ENCODE data around the gene DKC1. TPM values are rescaled to one million over a fixed set of nuclear protein-coding genes. Genes with fewer than 3 reads are reported as not detected.
"Not testable (repeated sequence)": the region's sequence is repeated elsewhere in the genome, so short reads cannot be mapped to it uniquely, and the experiment has no call there.

Gene DKC1
- total and polyA plus RNA-seq, 9 donors, result 17.0 to 60.6 (median 34.4) TPM

- H3K4me3 ChIP-seq, result no peak overlapping the region
- no peaks in the 10 kb centered on the region for H3K9me3 ChIP-seq
- no peaks in the 10 kb centered on the region for H3K27me3 ChIP-seq
- DNase-seq, result no peak
- no peak overlapping the region for H3K27ac ChIP-seq
- TF ChIP-seq, protein P1, sequence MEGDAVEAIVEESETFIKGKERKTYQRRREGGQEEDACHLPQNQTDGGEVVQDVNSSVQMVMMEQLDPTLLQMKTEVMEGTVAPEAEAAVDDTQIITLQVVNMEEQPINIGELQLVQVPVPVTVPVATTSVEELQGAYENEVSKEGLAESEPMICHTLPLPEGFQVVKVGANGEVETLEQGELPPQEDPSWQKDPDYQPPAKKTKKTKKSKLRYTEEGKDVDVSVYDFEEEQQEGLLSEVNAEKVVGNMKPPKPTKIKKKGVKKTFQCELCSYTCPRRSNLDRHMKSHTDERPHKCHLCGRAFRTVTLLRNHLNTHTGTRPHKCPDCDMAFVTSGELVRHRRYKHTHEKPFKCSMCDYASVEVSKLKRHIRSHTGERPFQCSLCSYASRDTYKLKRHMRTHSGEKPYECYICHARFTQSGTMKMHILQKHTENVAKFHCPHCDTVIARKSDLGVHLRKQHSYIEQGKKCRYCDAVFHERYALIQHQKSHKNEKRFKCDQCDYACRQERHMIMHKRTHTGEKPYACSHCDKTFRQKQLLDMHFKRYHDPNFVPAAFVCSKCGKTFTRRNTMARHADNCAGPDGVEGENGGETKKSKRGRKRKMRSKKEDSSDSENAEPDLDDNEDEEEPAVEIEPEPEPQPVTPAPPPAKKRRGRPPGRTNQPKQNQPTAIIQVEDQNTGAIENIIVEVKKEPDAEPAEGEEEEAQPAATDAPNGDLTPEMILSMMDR (IDR thresholded peaks at IDR 0.05), result no peak
- TF ChIP-seq POLR2A (IDR thresholded peaks at IDR 0.05) (no peak), EP300 (IDR thresholded peaks at IDR 0.05) (no peak)
- no peaks in the 10 kb centered on the region for H3K4me1 ChIP-seq (ENCODE audit: insufficient read depth)
- no peaks in the 10 kb centered on the region for H3K36me3 ChIP-seq
- intact Hi-C loops (cut with DNase I), result no loop called here
- 73 to 78% (median 74%) methylated on average over 7 of the region's 7 CpGs for WGBS, 3 donors
Measured at GRCh38 chrX:154819771-154820341, 57.2 kb downstream of the DKC1 start.

DNA sequence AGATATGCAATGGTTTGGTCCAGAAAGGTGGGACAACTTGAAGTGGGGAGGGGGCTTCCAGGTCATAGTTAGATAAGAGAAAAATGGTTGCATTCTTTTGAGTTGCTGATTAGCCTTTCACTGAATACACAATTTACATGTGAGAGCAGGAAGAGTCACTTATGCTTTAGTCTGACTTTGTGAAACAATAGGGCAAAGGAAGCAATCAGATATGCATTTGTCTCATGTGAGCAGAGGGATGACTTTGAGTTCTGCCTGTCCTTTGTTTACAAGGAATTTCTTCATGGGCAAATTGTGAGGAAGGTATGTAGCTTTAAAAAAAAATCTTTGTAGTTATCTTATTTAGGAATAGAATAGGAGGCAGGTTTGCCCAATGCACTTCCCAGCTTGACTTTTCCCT lies 58.9 kb downstream of the DKC1 start:
- Histone ChIP-seq H3K36me3 (no peaks in the 10 kb centered on the region), H3K27me3 (no peaks in the 10 kb centered on the region), H3K4me1 (ENCODE audit: insufficient read depth) (no peaks in the 10 kb centered on the region), H3K4me3 (no peak overlapping the region), H3K9me3 (no peaks in the 10 kb centered on the region), H3K27ac (no peak overlapping the region)
- TF ChIP-seq EP300 (IDR thresholded peaks at IDR 0.05), result no peak
- TF ChIP-seq POLR2A (IDR thresholded peaks at IDR 0.05), result no peak
- intact Hi-C loops (cut with DNase I), result no loop called here
- no peak for DNase-seq

DNA sequence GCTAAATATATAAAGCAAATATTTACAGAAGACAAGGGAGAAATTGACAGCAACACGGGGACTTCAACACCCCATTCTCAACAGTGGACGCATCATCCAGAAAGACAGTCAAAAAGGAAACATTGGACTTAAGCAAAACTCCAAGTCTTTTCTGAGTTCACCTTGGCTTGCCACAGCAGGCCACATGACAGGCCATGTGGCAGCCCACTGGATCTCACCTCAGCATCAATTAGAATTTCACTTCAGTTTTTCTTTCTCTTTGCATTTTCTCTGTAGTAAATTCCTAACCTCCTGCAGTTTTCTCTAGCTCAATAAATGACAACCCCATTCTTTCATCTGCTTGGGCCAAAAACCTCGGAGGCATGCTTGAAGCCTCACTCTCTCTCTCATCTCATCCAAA lies 59.4 kb downstream of the DKC1 start:
- Histone ChIP-seq H3K36me3 (no peaks in the 10 kb centered on the region), H3K4me1 (ENCODE audit: insufficient read depth) (no peaks in the 10 kb centered on the region), H3K9me3 (no peaks in the 10 kb centered on the region), H3K4me3 (no peak overlapping the region), H3K27ac (no peak overlapping the region), H3K27me3 (no peaks in the 10 kb centered on the region)
- no peak for DNase-seq
- 68 to 77% (median 72%) methylated on average over 3 of the region's 3 CpGs for WGBS, 3 donors
- no peak for TF ChIP-seq POLR2A (IDR thresholded peaks at IDR 0.05)
- TF ChIP-seq, protein P1 (IDR thresholded peaks at IDR 0.05), result no peak
- TF ChIP-seq EP300 (IDR thresholded peaks at IDR 0.05), result no peak
- intact Hi-C loops (cut with DNase I), result no loop called here

- no peaks in the 10 kb centered on the region for H3K27me3 ChIP-seq
- DNase-seq, result no peak
- H3K4me3 ChIP-seq, result no peak overlapping the region
- no peaks in the 10 kb centered on the region for H3K4me1 ChIP-seq (ENCODE audit: insufficient read depth)
- 79 to 90% (median 88%) methylated on average over 1 of the region's 1 CpG for WGBS, 3 donors
- H3K36me3 ChIP-seq, result no peaks in the 10 kb centered on the region
- no peak overlapping the region for H3K27ac ChIP-seq
- H3K9me3 ChIP-seq, result no peaks in the 10 kb centered on the region
- intact Hi-C loops (cut with DNase I), result no loop called here
- TF ChIP-seq, protein P1 (IDR thresholded peaks at IDR 0.05), result no peak
- TF ChIP-seq POLR2A (IDR thresholded peaks at IDR 0.05), result no peak
- TF ChIP-seq EP300 (IDR thresholded peaks at IDR 0.05), result no peak
Measured at GRCh38 chrX:154824638-154825037, 62.0 kb downstream of the DKC1 start.

DNA sequence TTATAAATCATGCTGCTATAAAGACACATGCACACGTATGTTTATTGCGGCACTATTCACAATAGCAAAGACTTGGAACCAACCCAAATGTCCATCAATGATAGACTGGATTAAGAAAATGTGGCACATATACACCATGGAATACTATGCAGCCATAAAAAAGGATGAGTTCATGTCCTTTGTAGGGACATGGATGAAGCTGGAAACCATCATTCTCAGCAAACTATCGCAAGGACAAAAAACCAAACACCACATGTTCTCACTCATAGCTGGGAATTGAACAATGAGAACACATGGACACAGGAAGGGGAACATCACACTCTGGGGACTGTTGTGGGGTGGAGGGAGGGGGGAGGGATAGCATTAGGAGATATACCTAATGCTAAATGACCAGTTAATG lies 62.9 kb downstream of the DKC1 start:
- H3K27ac ChIP-seq; H3K4me3 ChIP-seq; H3K9me3 ChIP-seq; DNase-seq; H3K36me3 ChIP-seq; H3K4me1 ChIP-seq (ENCODE audit: insufficient read depth); intact Hi-C loops (cut with DNase I); H3K27me3 ChIP-seq: not testable (repeated sequence)
- 83 to 92% methylated on average over 1 to 3 of the region's 3 CpGs; no CpG with 5 or more reads in 1 of the 3 donors for WGBS, 3 donors

Small RNA genes within 50 kb of the gene (small RNA-seq; reads per million reads assigned to genes)
- not detected for gene SNORA36A

Other genes starting within 250 kb of the DKC1 start
- 10 to 100 TPM; 34.6 to 76.8 (median 62.9) TPM for gene FAM3A, start 246.6 kb upstream of the DKC1 start, total RNA-seq
- gene FAM3A, start 246.6 kb upstream of the DKC1 start, polyA plus RNA-seq, result 10 to 100 TPM in 1 of 2 donors, 1 to 10 TPM in 1; 3.6 to 81.6 TPM
- 100 to 1,000 TPM in 1 of 7 donors, 10 to 100 TPM in 6; 18.0 to 115 (median 57.5) TPM for gene G6PD, start 216.0 kb upstream of the DKC1 start, total RNA-seq
- 10 to 100 TPM; 19.0 to 26.3 TPM for gene G6PD, start 216.0 kb upstream of the DKC1 start, polyA plus RNA-seq
- gene IKBKG, start 215.2 kb upstream of the DKC1 start, total RNA-seq, result 10 to 100 TPM in 6 of 7 donors, 1 to 10 TPM in 1; 8.0 to 28.6 (median 22.9) TPM
- 10 to 100 TPM in 1 of 2 donors, 1 to 10 TPM in 1; 1.5 to 16.1 TPM for gene IKBKG, start 215.2 kb upstream of the DKC1 start, polyA plus RNA-seq
- gene CTAG1A, start 177.7 kb upstream of the DKC1 start, total RNA-seq, result under 1 TPM in 1 of 7 donors, not detected in 6; 0.35 TPM
- gene CTAG1A, start 177.7 kb upstream of the DKC1 start, polyA plus RNA-seq, result under 1 TPM in 1 of 2 donors, not detected in 1; 0.12 TPM
- gene CTAG1B, start 143.6 kb upstream of the DKC1 start, total RNA-seq, result not detected
- under 1 TPM in 1 of 2 donors, not detected in 1; 0.15 TPM for gene CTAG1B, start 143.6 kb upstream of the DKC1 start, polyA plus RNA-seq
- gene CTAG2, start 109.3 kb upstream of the DKC1 start, total RNA-seq, result 1 to 10 TPM in 1 of 7 donors, not detected in 6; 4.2 TPM
- gene CTAG2, start 109.3 kb upstream of the DKC1 start, polyA plus RNA-seq, result 1 to 10 TPM; 1.0 to 6.8 TPM
- 1 to 10 TPM in 5 of 7 donors, under 1 TPM in 2; 0.68 to 2.7 (median 1.1) TPM for gene GAB3, start 11.8 kb upstream of the DKC1 start, total RNA-seq
- 1 to 10 TPM in 1 of 2 donors, under 1 TPM in 1; 0.96 to 4.0 TPM for gene GAB3, start 11.8 kb upstream of the DKC1 start, polyA plus RNA-seq
- 10 to 100 TPM in 6 of 7 donors, 1 to 10 TPM in 1; 9.2 to 25.9 (median 16.2) TPM for gene MPP1, start 42.6 kb downstream of the DKC1 start, total RNA-seq
- gene MPP1, start 42.6 kb downstream of the DKC1 start, polyA plus RNA-seq, result 10 to 100 TPM; 12.5 to 46.9 TPM
- gene SMIM9, start 71.8 kb downstream of the DKC1 start, total RNA-seq, result not detected
- not detected for gene SMIM9, start 71.8 kb downstream of the DKC1 start, polyA plus RNA-seq
- gene F8A1, start 123.5 kb downstream of the DKC1 start, total RNA-seq, result 10 to 100 TPM in 4 of 7 donors, 1 to 10 TPM in 3; 2.4 to 24.2 (median 14.9) TPM
- gene F8A1, start 123.5 kb downstream of the DKC1 start, polyA plus RNA-seq, result 10 to 100 TPM; 10.7 to 33.0 TPM